ENCODE measurements around the gene ZNF32.
A peak's percentile ranks its signal among the peaks of the same experiment; 100 is the strongest.

The ZNF32 gene

DNA sequence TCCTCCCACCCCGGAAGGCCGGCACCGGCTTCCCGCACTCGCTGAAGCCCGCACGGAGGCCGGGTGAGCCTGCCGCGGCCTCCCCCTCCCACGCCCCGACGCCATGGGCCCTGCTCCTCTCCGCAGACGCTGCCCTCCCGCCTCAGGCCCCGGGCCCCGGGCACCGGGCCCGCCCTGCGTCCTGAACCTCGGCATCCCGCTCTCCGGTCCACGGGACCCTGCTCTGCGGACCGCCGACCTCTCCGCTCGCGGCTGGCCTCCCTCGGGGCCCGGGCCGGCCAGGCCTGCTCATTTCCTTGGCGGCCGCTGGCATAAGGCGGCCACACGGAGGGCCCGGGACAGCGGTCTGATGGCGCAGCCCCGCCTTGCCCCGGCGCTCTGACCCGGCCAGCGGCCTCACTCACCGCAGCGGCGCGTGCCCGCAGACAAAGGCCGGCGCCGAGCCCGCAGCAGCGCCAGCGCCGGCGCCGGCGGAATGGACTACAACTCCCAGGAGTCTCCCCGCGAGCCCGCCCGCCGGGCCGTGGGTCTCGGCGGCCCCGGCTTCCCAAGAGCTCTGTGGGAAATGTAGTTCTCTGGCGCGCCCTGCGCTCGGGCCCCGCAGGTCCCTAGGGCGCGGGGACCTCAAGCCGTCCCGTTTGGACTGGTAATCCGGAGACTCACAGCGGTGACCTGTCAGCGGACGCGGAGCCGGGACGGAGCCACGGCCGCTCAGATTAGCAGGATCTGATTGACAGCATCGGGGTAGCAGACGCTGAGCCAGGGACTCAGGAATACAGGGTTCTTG, at the start of gene ZNF32:
Gene ZNF32 (minus strand): TSS at position 484 of the 787 bp plus-strand sequence. CDS start 2,748 bp downstream, outside the sequence.
- peak; percentile 80 to 87 for DNase-seq

DNA sequence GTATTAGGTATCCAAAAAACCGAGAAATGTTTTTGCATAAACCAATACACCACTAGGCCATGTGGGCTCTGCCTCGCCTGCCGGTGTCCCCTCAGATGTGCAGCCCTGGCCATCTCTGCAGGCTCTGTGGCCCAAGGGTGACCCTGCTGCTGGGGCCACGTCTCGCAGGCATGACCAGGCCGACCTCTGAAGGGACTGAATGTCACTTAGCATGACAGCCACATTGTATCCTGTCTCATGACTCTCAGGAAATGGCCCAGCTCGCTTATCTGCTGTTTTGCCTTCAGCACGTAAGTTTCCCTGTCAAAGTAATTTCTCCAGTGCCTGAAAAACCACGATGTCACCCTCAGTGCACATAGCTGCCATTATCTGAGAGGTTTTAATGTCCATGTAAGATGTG, 49.5 kb upstream of the ZNF32 start:
- DNase-seq: no peak

GRCh38 chr10:43696909-43697483, 48.3 kb upstream of the ZNF32 start:
- DNase-seq: no peak

- no peak for DNase-seq
These were observed 47.0 kb upstream of the ZNF32 start for GRCh38 chr10:43695730-43696129.

DNA sequence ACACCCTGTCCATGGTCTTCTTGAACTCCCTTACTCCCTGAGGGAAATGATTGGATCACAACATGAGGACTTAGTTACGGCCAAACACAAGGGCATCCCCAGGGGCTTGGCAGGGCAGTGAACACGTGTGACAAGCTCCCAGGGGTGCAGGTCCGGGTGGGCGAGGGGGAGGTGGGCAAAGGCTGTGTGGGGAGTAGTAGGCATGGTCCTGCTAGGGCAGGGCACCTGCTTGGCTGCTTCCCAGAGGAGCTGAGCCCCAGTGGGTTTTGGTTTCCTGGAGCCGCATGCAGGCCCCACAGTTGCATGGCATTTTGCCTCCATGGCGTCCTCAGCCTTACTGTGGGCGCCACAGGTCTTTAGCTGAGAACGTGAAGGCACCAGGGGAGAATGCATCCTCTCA, 46.6 kb upstream of the ZNF32 start:
- DNase-seq: no peak

GRCh38 chr10:43694526-43694925, 45.8 kb upstream of the ZNF32 start:
- no peak for DNase-seq

- no peak for DNase-seq
These were observed 44.9 kb upstream of the ZNF32 start for GRCh38 chr10:43693602-43694001.

- no peak for DNase-seq
These were observed 43.6 kb upstream of the ZNF32 start for GRCh38 chr10:43692051-43692825.

DNA sequence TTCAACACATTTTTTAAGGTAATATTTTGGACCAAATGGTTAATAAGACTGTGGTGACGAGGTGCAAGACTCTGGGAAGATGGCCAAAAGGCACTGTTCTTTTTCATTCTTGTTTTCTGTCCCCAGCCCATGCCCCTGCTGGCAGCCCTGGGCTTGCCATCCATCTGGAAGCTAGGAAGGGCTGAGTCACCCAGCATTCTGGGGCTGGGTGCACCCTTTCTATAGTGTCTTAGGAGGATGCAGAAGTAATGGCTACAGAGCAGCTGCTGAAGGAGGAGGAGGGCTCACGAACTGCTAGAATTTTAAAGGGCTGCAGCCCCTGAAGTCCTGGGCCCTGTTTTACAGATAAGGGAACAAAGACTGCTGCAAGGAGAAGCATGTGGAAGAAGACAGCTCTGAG, 42.8 kb upstream of the ZNF32 start:
- no peak for DNase-seq

DNA sequence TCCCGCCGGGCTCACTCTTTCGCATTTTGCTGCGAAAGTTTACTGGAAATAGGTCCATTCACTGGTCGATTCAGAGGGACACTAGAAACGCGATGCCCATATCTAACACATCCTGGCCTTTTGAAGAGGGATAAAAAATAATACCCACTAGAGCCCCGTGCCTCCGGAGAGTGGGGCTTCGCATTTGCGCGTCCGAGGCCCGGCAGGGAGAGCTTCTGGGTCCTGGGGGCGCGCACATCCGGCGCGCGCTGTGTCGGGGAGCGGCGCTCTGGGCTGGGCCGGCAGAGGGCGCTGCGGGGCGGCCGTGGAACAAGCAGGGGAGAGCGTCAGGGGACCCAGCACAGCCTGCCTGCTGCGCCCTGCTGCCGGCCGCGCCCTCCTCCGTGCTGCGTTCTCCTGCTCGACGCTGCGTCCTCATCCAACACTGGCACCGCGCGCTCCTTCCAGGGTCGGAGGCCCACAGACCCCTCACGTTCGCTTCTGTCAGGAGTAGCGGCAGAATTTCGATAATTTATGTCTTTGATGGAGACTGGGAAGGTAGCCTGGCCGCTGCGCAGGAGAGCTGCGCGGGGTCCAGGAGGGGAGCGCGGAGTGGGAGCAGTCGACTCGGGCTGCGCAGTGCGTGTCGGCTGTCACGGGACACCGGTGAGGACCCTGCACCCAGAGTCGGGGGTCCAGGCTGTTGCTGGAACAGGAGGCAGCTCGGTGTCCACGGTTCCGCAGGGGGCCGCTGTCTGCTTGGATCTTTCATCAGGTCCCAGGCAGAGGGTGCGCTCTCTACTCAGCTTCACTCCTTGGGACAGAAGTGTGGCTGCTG, 41.5 kb upstream of the ZNF32 start:
- peak; percentile 74 to 87 for DNase-seq

GRCh38 chr10:43689618-43689954, 40.9 kb upstream of the ZNF32 start:
- DNase-seq: no peak

- no peak for DNase-seq
These were observed 40.4 kb upstream of the ZNF32 start for GRCh38 chr10:43689007-43689491.

DNA sequence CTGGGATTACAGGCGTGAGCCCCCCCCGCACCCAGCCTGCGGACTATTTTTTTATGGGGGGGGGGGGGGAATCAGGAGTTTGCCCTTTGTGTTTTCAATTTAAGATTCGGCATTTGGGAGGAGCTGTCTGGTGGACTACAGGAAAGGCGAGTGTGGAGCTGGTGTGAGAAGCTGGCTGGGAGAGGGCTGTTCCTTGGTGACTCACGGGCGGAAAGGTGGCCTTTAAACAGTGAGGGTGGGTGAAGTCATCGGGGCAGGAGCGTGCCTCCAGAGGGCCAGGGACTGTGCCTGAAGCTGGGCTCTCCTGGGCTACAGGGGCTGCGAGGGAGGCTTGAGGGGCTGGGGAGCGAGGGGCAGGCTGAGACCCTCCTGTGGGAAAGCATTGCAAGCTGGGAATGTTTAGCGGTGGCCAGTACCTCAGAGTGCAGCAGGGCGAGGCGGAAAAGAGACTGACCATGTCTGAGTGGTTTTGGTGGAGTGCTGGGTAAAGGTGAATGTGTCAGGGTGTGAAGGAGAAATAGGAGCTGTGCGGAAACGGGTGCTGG, 39.7 kb upstream of the ZNF32 start:
- no peak for DNase-seq

DNA sequence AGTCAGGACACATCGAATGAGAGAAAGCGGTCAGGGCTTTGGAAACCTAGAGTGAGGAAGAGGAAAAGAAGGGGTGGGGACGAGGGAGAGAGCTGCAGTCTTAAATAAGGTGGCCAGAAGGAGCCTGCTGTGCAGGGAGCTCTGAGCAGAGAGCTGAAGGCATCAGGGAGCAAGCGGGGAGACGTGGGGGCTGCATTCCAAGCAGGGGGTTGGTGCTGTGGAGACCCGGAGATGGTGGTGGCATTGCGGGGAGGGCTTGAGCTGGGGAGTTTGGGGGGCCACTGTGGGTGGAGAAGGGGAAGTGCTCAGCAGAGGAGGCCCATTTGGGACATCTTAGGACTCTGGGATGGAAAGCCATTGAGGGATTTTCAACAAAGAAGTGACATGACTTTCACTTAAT, 38.7 kb upstream of the ZNF32 start:
- DNase-seq: no peak

GRCh38 chr10:43686414-43686813, 37.7 kb upstream of the ZNF32 start:
- no peak for DNase-seq

- DNase-seq: no peak
These were observed 37.1 kb upstream of the ZNF32 start for GRCh38 chr10:43685744-43686143.

- no peak for DNase-seq
These were observed 35.5 kb upstream of the ZNF32 start for GRCh38 chr10:43684292-43684559.

GRCh38 chr10:43683451-43684291, 35.0 kb upstream of the ZNF32 start:
- peak in 1 of 2 donors; percentile 12 for DNase-seq

DNA sequence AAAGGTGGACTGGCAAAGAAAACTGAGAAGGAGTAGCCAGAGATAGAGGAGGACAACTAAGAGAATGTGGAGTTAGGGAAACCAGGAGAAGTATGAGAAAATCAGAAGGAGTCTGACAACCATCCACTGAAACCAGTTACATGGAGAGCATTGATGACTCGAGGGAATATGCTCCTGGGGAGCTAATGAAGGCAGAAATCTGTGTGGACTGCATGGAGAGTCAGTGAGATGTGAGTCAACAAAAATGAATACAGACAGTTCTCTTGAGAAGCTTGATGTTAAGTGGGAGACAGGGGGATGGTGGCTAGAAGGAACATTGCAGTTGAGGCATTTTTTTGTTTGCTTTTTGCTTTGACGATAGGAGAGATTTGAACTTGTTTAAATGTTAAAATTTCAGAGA, 34.3 kb upstream of the ZNF32 start:
- DNase-seq: no peak

- DNase-seq: no peak
These were observed 33.0 kb upstream of the ZNF32 start for GRCh38 chr10:43681721-43682120.

- DNase-seq: no peak
These were observed 32.5 kb upstream of the ZNF32 start for GRCh38 chr10:43681220-43681619.

- DNase-seq: no peak
These were observed 31.4 kb upstream of the ZNF32 start for GRCh38 chr10:43680035-43680434.

Data from CD4-positive, alpha-beta T cell treated with Interferon alpha-2 for 1 hour (primary cell).